ENCODE measurements around the gene TSPAN1.

Gene TSPAN1

GRCh38 chr1:46197964-46198811 lies 23.3 kb downstream of the TSPAN1 start, which contains the start of gene POMGNT1:
TSS of gene POMGNT1 (minus strand) at chr1:46198434. CDS start at chr1:46197821, 613 bp downstream.
- peak within 1 kb of the TSS; percentile 90 for H3K4ac ChIP-seq (ENCODE audit: low read depth, low read length)
- no CpG with 5 or more reads among the region's 67 CpGs for WGBS (ENCODE audit: extremely low coverage, insufficient coverage, low lambda C conversion rate)
- peak within 1 kb of the TSS; percentile 93 for H3K4me2 ChIP-seq (ENCODE audit: low read length)
- H2BK15ac ChIP-seq (replicated peaks; ENCODE audit: low read depth): no peak within 1 kb of the TSS
- peak within 1 kb of the TSS; percentile 15 for H3K27ac ChIP-seq (ENCODE audit: low read depth, low read length)
- H3K27me3 ChIP-seq (ENCODE audit: insufficient read depth, low read length, poor library complexity): no peaks in the 10 kb centered on the region
- H3K36me3 ChIP-seq (ENCODE audit: control insufficient read depth, insufficient read depth, low read length): no peaks in the 10 kb centered on the region
- peak within 1 kb of the TSS; percentile 91 for H3K18ac ChIP-seq (ENCODE audit: low read length)
- no peaks in the 10 kb centered on the region for H3K4me1 ChIP-seq (ENCODE audit: control insufficient read depth, low read depth, low read length)
- peak within 1 kb of the TSS; percentile 83 for H3K4me3 ChIP-seq (ENCODE audit: low read length)
- H2BK5ac ChIP-seq (ENCODE audit: low read length): peak within 1 kb of the TSS; percentile 81
- no peak within 1 kb of the TSS for H2AK5ac ChIP-seq (ENCODE audit: low read length)
- DNase-seq: peak; percentile 75
- H4K8ac ChIP-seq (ENCODE audit: low read depth, low read length): no peak within 1 kb of the TSS
- peak within 1 kb of the TSS; percentile 97 for H3K9ac ChIP-seq (ENCODE audit: low read length)
- peak within 1 kb of the TSS; percentile 99 for H3K23ac ChIP-seq (ENCODE audit: low read length)
- H4K5ac ChIP-seq (ENCODE audit: low read length): peak within 1 kb of the TSS; percentile 90
- peak within 1 kb of the TSS; percentile 98 for H3K56ac ChIP-seq (ENCODE audit: low read length)
- no peak within 1 kb of the TSS for H2BK120ac ChIP-seq (ENCODE audit: low read depth, low read length)
- H3K79me1 ChIP-seq (ENCODE audit: low read length): peaks cover 2% of the 10 kb centered on the region
- no peaks in the 10 kb centered on the region for H3K79me2 ChIP-seq (ENCODE audit: control insufficient read depth, insufficient read depth, low read length)

GRCh38 chr1:46199233-46199749 lies 24.4 kb downstream of the TSPAN1 start:
- no peaks in the 10 kb centered on the region for H3K79me2 ChIP-seq (ENCODE audit: control insufficient read depth, insufficient read depth, low read length)
- no peak overlapping the region for H3K18ac ChIP-seq (ENCODE audit: low read length)
- no peak overlapping the region for H3K4ac ChIP-seq (ENCODE audit: low read depth, low read length)
- H3K9ac ChIP-seq (ENCODE audit: low read length): no peak overlapping the region
- H2BK15ac ChIP-seq (replicated peaks; ENCODE audit: low read depth): no peak overlapping the region
- no peak overlapping the region for H4K5ac ChIP-seq (ENCODE audit: low read length)
- H3K27me3 ChIP-seq (ENCODE audit: insufficient read depth, low read length, poor library complexity): no peaks in the 10 kb centered on the region
- H4K8ac ChIP-seq (ENCODE audit: low read depth, low read length): no peak overlapping the region
- H3K27ac ChIP-seq (ENCODE audit: low read depth, low read length): no peak overlapping the region
- no peak overlapping the region for H2AK5ac ChIP-seq (ENCODE audit: low read length)
- H3K4me2 ChIP-seq (ENCODE audit: low read length): no peak overlapping the region
- peaks cover 2% of the 10 kb centered on the region for H3K79me1 ChIP-seq (ENCODE audit: low read length)
- H2BK5ac ChIP-seq (ENCODE audit: low read length): no peak overlapping the region
- no peaks in the 10 kb centered on the region for H3K36me3 ChIP-seq (ENCODE audit: control insufficient read depth, insufficient read depth, low read length)
- WGBS (ENCODE audit: extremely low coverage, insufficient coverage, low lambda C conversion rate): no CpG with 5 or more reads among the region's 3 CpGs
- no peak for DNase-seq
- H3K56ac ChIP-seq (ENCODE audit: low read length): peak overlapping the region; percentile 51
- no peak overlapping the region for H2BK120ac ChIP-seq (ENCODE audit: low read depth, low read length)
- H3K4me3 ChIP-seq (ENCODE audit: low read length): no peak overlapping the region
- H3K4me1 ChIP-seq (ENCODE audit: control insufficient read depth, low read depth, low read length): no peaks in the 10 kb centered on the region
- H3K23ac ChIP-seq (ENCODE audit: low read length): no peak overlapping the region

GRCh38 chr1:46203738-46204405 lies 29.0 kb downstream of the TSPAN1 start:
- H3K4me1 ChIP-seq (ENCODE audit: control insufficient read depth, low read depth, low read length): no peaks in the 10 kb centered on the region
- H2AK5ac ChIP-seq (ENCODE audit: low read length): no peak overlapping the region
- no peak for DNase-seq
- no peak overlapping the region for H3K23ac ChIP-seq (ENCODE audit: low read length)
- peak overlapping the region; percentile 94 for H3K56ac ChIP-seq (ENCODE audit: low read length)
- H3K36me3 ChIP-seq (ENCODE audit: control insufficient read depth, insufficient read depth, low read length): no peaks in the 10 kb centered on the region
- H2BK15ac ChIP-seq (replicated peaks; ENCODE audit: low read depth): no peak overlapping the region
- peaks cover 3% of the 10 kb centered on the region for H3K79me1 ChIP-seq (ENCODE audit: low read length)
- H4K8ac ChIP-seq (ENCODE audit: low read depth, low read length): no peak overlapping the region
- no peak overlapping the region for H2BK5ac ChIP-seq (ENCODE audit: low read length)
- H2BK120ac ChIP-seq (ENCODE audit: low read depth, low read length): no peak overlapping the region
- H3K4me3 ChIP-seq (ENCODE audit: low read length): peak overlapping the region; percentile 65
- no peak overlapping the region for H3K4ac ChIP-seq (ENCODE audit: low read depth, low read length)
- WGBS (ENCODE audit: extremely low coverage, insufficient coverage, low lambda C conversion rate): no CpG with 5 or more reads among the region's 14 CpGs
- no peak overlapping the region for H3K18ac ChIP-seq (ENCODE audit: low read length)
- H3K27ac ChIP-seq (ENCODE audit: low read depth, low read length): no peak overlapping the region
- no peaks in the 10 kb centered on the region for H3K79me2 ChIP-seq (ENCODE audit: control insufficient read depth, insufficient read depth, low read length)
- no peaks in the 10 kb centered on the region for H3K27me3 ChIP-seq (ENCODE audit: insufficient read depth, low read length, poor library complexity)
- no peak overlapping the region for H4K5ac ChIP-seq (ENCODE audit: low read length)
- peak overlapping the region; percentile 97 for H3K4me2 ChIP-seq (ENCODE audit: low read length)
- H3K9ac ChIP-seq (ENCODE audit: low read length): peak overlapping the region; percentile 65

GRCh38 chr1:46204406-46204742 lies 29.5 kb downstream of the TSPAN1 start:
- no peak overlapping the region for H3K27ac ChIP-seq (ENCODE audit: low read depth, low read length)
- H3K79me2 ChIP-seq (ENCODE audit: control insufficient read depth, insufficient read depth, low read length): no peaks in the 10 kb centered on the region
- no peak for DNase-seq
- no peaks in the 10 kb centered on the region for H3K27me3 ChIP-seq (ENCODE audit: insufficient read depth, low read length, poor library complexity)
- no peak overlapping the region for H2BK5ac ChIP-seq (ENCODE audit: low read length)
- no peaks in the 10 kb centered on the region for H3K36me3 ChIP-seq (ENCODE audit: control insufficient read depth, insufficient read depth, low read length)
- H3K4me3 ChIP-seq (ENCODE audit: low read length): no peak overlapping the region
- H3K4ac ChIP-seq (ENCODE audit: low read depth, low read length): no peak overlapping the region
- no CpG with 5 or more reads among the region's 5 CpGs for WGBS (ENCODE audit: extremely low coverage, insufficient coverage, low lambda C conversion rate)
- H2BK15ac ChIP-seq (replicated peaks; ENCODE audit: low read depth): no peak overlapping the region
- H3K23ac ChIP-seq (ENCODE audit: low read length): no peak overlapping the region
- H3K79me1 ChIP-seq (ENCODE audit: low read length): peaks cover 3% of the 10 kb centered on the region
- no peak overlapping the region for H4K5ac ChIP-seq (ENCODE audit: low read length)
- H3K56ac ChIP-seq (ENCODE audit: low read length): peak overlapping the region; percentile 30
- no peak overlapping the region for H4K8ac ChIP-seq (ENCODE audit: low read depth, low read length)
- H3K9ac ChIP-seq (ENCODE audit: low read length): peak overlapping the region; percentile 65
- H3K4me2 ChIP-seq (ENCODE audit: low read length): peak overlapping the region; percentile 97
- H2BK120ac ChIP-seq (ENCODE audit: low read depth, low read length): no peak overlapping the region
- no peak overlapping the region for H2AK5ac ChIP-seq (ENCODE audit: low read length)
- H3K4me1 ChIP-seq (ENCODE audit: control insufficient read depth, low read depth, low read length): no peaks in the 10 kb centered on the region
- no peak overlapping the region for H3K18ac ChIP-seq (ENCODE audit: low read length)

GRCh38 chr1:46205141-46205540 lies 30.3 kb downstream of the TSPAN1 start:
- H4K8ac ChIP-seq (ENCODE audit: low read depth, low read length): no peak overlapping the region
- no peak overlapping the region for H2AK5ac ChIP-seq (ENCODE audit: low read length)
- no peak overlapping the region for H3K4me2 ChIP-seq (ENCODE audit: low read length)
- H3K4ac ChIP-seq (ENCODE audit: low read depth, low read length): no peak overlapping the region
- H3K4me1 ChIP-seq (ENCODE audit: control insufficient read depth, low read depth, low read length): no peaks in the 10 kb centered on the region
- no peak overlapping the region for H3K4me3 ChIP-seq (ENCODE audit: low read length)
- H3K79me2 ChIP-seq (ENCODE audit: control insufficient read depth, insufficient read depth, low read length): no peaks in the 10 kb centered on the region
- H3K9ac ChIP-seq (ENCODE audit: low read length): no peak overlapping the region
- WGBS (ENCODE audit: extremely low coverage, insufficient coverage, low lambda C conversion rate): no CpG with 5 or more reads among the region's 3 CpGs
- H3K27ac ChIP-seq (ENCODE audit: low read depth, low read length): no peak overlapping the region
- H3K79me1 ChIP-seq (ENCODE audit: low read length): peaks cover 3% of the 10 kb centered on the region
- no peak overlapping the region for H2BK15ac ChIP-seq (replicated peaks; ENCODE audit: low read depth)
- no peaks in the 10 kb centered on the region for H3K36me3 ChIP-seq (ENCODE audit: control insufficient read depth, insufficient read depth, low read length)
- H3K18ac ChIP-seq (ENCODE audit: low read length): no peak overlapping the region
- H4K5ac ChIP-seq (ENCODE audit: low read length): no peak overlapping the region
- no peaks in the 10 kb centered on the region for H3K27me3 ChIP-seq (ENCODE audit: insufficient read depth, low read length, poor library complexity)
- H3K56ac ChIP-seq (ENCODE audit: low read length): no peak overlapping the region
- no peak for DNase-seq
- H2BK5ac ChIP-seq (ENCODE audit: low read length): no peak overlapping the region
- H3K23ac ChIP-seq (ENCODE audit: low read length): no peak overlapping the region
- no peak overlapping the region for H2BK120ac ChIP-seq (ENCODE audit: low read depth, low read length)
